ENCODE results near the gene HJV. TPM values are rescaled to one million over a fixed set of nuclear protein-coding genes. Genes with fewer than 3 reads are reported as not detected.
"Not testable (repeated sequence)": the region's sequence is repeated elsewhere in the genome, so short reads cannot be mapped to it uniquely, and the experiment has no call there.

The HJV gene
- total and polyA plus RNA-seq, 7 donors, result 38.1 to 354 (median 312) TPM

- TF ChIP-seq CTCF (IDR thresholded peaks at IDR 0.05), result no peak
- Histone ChIP-seq H3K4me1 (no peaks in the 10 kb centered on the region), H3K27me3 (ENCODE audit: insufficient read depth in 3 of 3, low read length in 2 of 3) (no peaks in the 10 kb centered on the region), H3K36me3 (ENCODE audit: insufficient read depth in 1 of 2, low read depth in 1 of 2) (no peaks in the 10 kb centered on the region), H3K27ac (no peak overlapping the region), H3K9me3 (no peaks in the 10 kb centered on the region), H3K4me3 (no peak overlapping the region)
- ATAC-seq (no peak), DNase-seq (peak in 1 of 2 donors; percentile 44)
- 71 to 86% (median 79%) methylated on average over 20 to 27 of the region's 27 CpGs for WGBS, 3 donors
- intact Hi-C loops (cut with DNase I), result no loop called here
Observed at GRCh38 chr1:146049436-146049835, 27.9 kb upstream of the HJV start.

DNA sequence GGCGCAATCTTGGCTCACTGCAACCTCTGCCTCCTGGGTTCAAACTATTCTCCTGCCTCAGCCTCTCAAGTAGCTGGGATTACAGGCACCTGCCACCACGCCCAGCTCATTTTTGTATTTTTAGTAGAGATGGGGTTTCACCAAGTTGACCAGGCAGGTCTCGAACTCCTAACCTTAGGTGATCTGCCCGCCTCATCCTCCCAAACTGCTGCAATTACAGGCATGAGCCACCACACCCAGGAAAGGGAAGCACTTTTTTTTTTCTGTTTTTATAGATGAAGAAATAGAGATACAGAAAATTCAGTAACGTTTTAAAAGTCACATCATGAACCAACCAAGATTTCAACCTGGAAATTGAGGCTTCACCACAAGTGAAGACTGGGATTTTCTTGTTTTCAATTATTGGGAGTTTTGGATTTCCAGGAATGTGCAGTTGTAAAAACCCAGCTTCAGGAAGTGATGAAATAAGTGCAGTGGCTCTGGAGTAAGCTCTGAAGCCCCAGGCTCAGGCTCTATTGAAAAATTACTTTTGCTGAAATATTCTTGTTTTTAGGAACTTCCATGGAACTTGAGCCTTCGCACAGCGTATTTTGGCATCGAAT is 27.1 kb upstream of the HJV start:
- intact Hi-C loops (cut with DNase I); H3K4me3 ChIP-seq; H3K27ac ChIP-seq; H3K36me3 ChIP-seq (ENCODE audit: insufficient read depth in 1 of 2, low read depth in 1 of 2); H3K27me3 ChIP-seq (ENCODE audit: insufficient read depth in 3 of 3, low read length in 2 of 3); H3K9me3 ChIP-seq; DNase-seq; ATAC-seq; H3K4me1 ChIP-seq: not testable (repeated sequence)
- 81 to 84% (median 81%) methylated on average over 8 of the region's 8 CpGs for WGBS, 3 donors

DNA sequence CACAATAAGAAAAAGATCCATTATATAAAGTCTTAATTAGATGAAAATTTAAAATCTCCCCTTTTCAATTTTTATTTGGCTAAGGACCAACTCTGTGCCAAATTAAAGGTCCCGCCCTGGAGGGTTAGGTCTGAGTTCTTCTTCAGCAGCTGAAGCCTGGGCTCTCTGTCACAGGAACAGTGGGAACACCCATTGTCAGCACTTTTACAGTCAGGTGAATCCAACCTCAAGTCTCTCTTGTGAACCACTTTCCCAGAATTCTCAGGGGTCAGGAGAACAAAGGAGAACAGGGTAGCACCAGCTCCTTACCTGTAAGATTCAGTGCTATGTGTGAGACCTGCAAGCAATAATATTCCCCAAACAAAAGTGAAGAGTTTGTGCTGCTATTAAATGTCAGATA is 25.1 kb upstream of the HJV start:
- ATAC-seq, result no peak
- H3K4me3 ChIP-seq, result no peak overlapping the region
- WGBS, 3 donors, result 96 to 100% (median 97%) methylated on average over 1 of the region's 1 CpG
- H3K27me3 ChIP-seq (ENCODE audit: insufficient read depth in 3 of 3, low read length in 2 of 3), result no peaks in the 10 kb centered on the region
- H3K36me3 ChIP-seq (ENCODE audit: insufficient read depth in 1 of 2, low read depth in 1 of 2), result no peaks in the 10 kb centered on the region
- TF ChIP-seq CTCF (IDR thresholded peaks at IDR 0.05), result no peak
- H3K4me1 ChIP-seq, result no peaks in the 10 kb centered on the region
- no peaks in the 10 kb centered on the region for H3K9me3 ChIP-seq
- intact Hi-C loops (cut with DNase I), result no loop called here
- no peak overlapping the region for H3K27ac ChIP-seq
- no peak for DNase-seq

DNA sequence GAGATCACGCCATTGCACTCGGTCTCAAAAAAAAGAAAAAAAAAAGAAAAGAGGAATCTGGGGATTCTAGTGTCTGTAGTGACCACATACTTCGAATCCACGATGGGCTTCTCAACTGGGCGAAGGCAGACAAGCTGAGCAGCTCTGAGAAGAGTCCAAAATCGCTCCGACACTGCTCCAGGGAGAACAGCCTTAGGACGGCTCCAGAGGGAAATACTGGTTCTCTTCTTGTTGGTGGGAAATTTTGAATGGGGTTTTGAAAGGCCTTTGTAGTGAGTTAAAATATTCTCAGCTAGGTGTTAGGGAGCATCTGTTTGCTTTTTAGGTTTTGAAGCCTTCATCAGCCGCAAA is 18.3 kb upstream of the HJV start:
- H3K27me3 ChIP-seq (ENCODE audit: insufficient read depth in 3 of 3, low read length in 2 of 3), result no peaks in the 10 kb centered on the region
- 43 to 50% (median 45%) methylated on average over 9 of the region's 9 CpGs for WGBS, 3 donors
- intact Hi-C loops (cut with DNase I), result no loop called here
- no peaks in the 10 kb centered on the region for H3K36me3 ChIP-seq (ENCODE audit: insufficient read depth in 1 of 2, low read depth in 1 of 2)
- H3K4me1 ChIP-seq, result peaks cover 4% of the 10 kb centered on the region
- no peak for ATAC-seq
- DNase-seq, result no peak
- no peak for TF ChIP-seq CTCF (IDR thresholded peaks at IDR 0.05)
- H3K9me3 ChIP-seq, result no peaks in the 10 kb centered on the region
- H3K4me3 ChIP-seq, result peak overlapping the region; percentile 73
- peak overlapping the region; percentile 89 for H3K27ac ChIP-seq

- intact Hi-C loops (cut with DNase I), result no loop called here
- Histone ChIP-seq H3K9me3 (no peaks in the 10 kb centered on the region), H3K4me1 (peaks cover 7% of the 10 kb centered on the region), H3K36me3 (ENCODE audit: insufficient read depth in 1 of 2, low read depth in 1 of 2) (no peaks in the 10 kb centered on the region), H3K4me3 (peak overlapping the region; percentile 73), H3K27me3 (ENCODE audit: insufficient read depth in 3 of 3, low read length in 2 of 3) (no peaks in the 10 kb centered on the region), H3K27ac (peak overlapping the region; percentile 89)
- WGBS, 3 donors, result 0 to 1% (median 0%) methylated on average over 21 of the region's 21 CpGs
- no peak for TF ChIP-seq CTCF (IDR thresholded peaks at IDR 0.05)
- peak; percentile 67 to 73 (median 72) for ATAC-seq
- peak; percentile 77 to 84 for DNase-seq
Observed at GRCh38 chr1:146036965-146037646, 15.6 kb upstream of the HJV start.
